Subcutaneous abdominal adipose tissue (tissue), 5 donors: Measurements from ENCODE around the gene NUP54.
A peak's percentile ranks its signal among the peaks of the same experiment; 100 is the strongest.

ENCODE experiments used
- H3K27ac ChIP-seq: one replicate; pipeline ENCODE4 v1.7.0; 2013; ENCODE audit warnings: low read depth, mild to moderate bottlenecking, inconsistent platforms, low read length, moderate library complexity
- H3K27me3 ChIP-seq, 5 donors: one replicate each; pipeline ENCODE4 v1.7.0; 2013; ENCODE audit warnings: low read length in 5 of 5, inconsistent platforms in 1 of 5; ENCODE audit not compliant: control insufficient read depth in 5 of 5, insufficient read depth in 4 of 5
- H3K36me3 ChIP-seq, 5 donors: one replicate each; pipeline ENCODE4 v1.7.0; 2013; ENCODE audit warnings: low read length in 5 of 5; ENCODE audit not compliant: control insufficient read depth in 5 of 5, insufficient read depth in 5 of 5
- H3K4me1 ChIP-seq, 5 donors: one replicate each; pipeline ENCODE4 v1.7.0; 2013; ENCODE audit warnings: low read length in 5 of 5, mild to moderate bottlenecking in 3 of 5, moderate library complexity in 1 of 5; ENCODE audit not compliant: control insufficient read depth in 5 of 5, insufficient read depth in 5 of 5
- H3K4me3 ChIP-seq, 5 donors: one replicate each; pipeline ENCODE4 v1.7.0; 2013; ENCODE audit warnings: low read length in 5 of 5, low read depth in 1 of 5
- H3K9ac ChIP-seq, 5 donors: one replicate each; pipeline ENCODE4 v1.7.0; 2013; ENCODE audit warnings: low read length in 5 of 5, mild to moderate bottlenecking in 4 of 5, moderate library complexity in 3 of 5
- H3K9me3 ChIP-seq, 5 donors: one replicate each; pipeline ENCODE4 v1.7.0; 2013; ENCODE audit warnings: low read length in 5 of 5; ENCODE audit not compliant: control insufficient read depth in 5 of 5
- donor health status: healthy.
- donor health status: healthy.
- donor health status: healthy.
- donor health status: healthy.
- donor health status: healthy.

The NUP54 gene

DNA sequence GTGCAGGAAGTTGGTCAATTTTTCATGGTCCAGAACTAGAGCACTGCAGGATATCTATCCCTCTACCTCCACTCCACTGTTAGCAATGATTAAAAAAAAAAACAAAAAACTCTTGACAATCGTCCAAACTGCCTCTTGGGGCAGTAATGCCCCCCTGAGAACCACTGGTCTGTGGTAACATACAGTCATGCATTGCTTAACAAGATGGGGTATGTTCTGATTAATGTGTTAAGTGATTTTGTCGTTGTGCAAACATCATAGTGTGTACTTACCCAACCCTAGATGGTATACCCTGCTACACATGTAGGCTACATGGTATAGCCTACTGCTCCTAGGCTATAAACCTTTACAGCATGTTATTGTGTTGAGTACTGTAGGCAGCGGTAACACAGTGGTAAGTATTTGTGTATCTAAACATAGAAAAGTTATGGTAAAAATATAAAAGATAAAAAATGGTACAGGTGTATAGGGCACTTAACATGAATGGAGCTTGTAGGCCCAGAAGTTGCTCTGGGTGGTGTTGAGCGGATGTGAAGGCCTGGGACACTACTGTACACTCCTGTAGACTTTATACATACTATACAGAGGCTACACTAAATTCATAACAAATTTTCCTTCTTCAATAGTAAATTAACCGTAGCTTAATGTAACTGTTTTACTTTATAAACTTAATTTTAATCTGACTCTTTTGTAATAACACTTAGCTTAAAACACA, 39.6 kb downstream of the NUP54 start:
- Histone ChIP-seq H3K9me3 (no peaks in the 10 kb centered on the region), H3K27ac (no peak overlapping the region), H3K27me3 (no peaks in the 10 kb centered on the region), H3K36me3 (peaks cover 7 to 10% (median 9%) of the 10 kb centered on the region in 5 donors), H3K9ac (no peak overlapping the region), H3K4me1 (peaks cover 0 to 3% (median 0%) of the 10 kb centered on the region in 5 donors), H3K4me3 (no peak overlapping the region)

DNA sequence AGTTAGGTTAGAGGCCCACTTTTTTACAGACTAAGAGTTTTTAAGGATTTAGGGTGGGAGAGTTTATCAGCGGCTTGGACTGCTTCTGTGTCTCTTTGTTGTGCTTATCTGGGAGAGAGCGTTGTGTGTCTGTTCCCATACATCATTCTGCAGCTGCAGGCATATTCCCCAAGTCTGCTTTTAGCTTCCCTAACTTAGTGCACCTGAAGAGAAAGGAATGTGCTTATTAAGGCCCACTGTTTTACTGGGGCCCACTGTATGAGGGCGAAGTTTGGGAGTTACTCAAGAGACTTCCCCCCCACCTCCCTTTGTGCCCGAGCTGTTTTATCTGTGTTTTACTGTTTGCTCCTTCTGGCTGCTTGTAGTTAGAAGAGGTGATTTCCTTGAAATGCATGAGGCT, 41.8 kb downstream of the NUP54 start:
- peaks cover 0 to 3% (median 0%) of the 10 kb centered on the region in 5 donors for H3K4me1 ChIP-seq
- H3K9ac ChIP-seq: no peak overlapping the region

DNA sequence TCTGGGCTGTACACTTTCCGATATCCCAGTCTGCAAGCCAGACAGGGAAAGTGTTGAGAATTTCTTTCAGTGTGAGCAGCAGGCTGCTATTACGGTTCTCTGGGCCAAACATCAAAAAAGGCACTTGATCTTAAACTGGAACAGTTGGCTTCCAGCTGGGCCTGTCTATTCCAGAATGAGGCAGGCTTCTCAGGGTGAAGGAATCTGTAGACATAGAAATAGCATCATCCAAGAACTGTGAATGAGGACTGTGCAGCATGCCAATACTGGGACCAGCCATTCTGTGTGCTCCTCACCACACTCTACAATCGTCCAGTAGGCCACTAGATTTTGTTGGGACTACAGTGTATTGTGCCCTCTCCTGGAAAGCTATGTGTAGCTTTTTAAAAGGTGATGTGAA, 42.5 kb downstream of the NUP54 start:
- Histone ChIP-seq H3K36me3 (no peaks in the 10 kb centered on the region), H3K9me3 (no peaks in the 10 kb centered on the region), H3K4me1 (peaks cover 0 to 3% (median 0%) of the 10 kb centered on the region in 5 donors), H3K27me3 (no peaks in the 10 kb centered on the region), H3K9ac (no peak overlapping the region), H3K4me3 (no peak overlapping the region), H3K27ac (no peak overlapping the region)

More for the DNA sequence above, 41.8 kb downstream of the NUP54 start:
- H3K9me3 ChIP-seq: no peaks in the 10 kb centered on the region
- H3K27me3 ChIP-seq: no peaks in the 10 kb centered on the region
- no peak overlapping the region for H3K27ac ChIP-seq
- H3K36me3 ChIP-seq: no peaks in the 10 kb centered on the region
- H3K4me3 ChIP-seq: no peak overlapping the region

DNA sequence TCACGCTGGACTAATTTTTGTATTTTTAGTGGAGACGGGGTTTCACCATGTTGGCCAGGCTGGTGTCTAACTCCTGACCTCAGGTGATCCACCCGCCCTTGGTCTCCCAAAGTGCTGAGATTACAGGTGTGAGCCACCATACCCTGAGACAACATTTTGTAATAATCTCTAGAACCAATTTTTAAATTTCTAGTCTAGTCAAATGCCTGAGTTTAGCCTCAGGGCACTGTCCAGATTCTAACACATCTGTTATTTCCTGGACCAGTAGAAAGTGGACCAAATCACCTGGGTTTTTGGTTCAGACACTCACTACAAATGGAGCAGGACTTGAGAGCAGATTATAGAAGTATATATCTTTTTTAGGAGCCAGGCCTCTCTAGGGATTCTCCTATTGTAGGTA, 52.1 kb downstream of the NUP54 start:
- Histone ChIP-seq H3K27ac (no peak overlapping the region), H3K27me3 (no peaks in the 10 kb centered on the region), H3K4me1 (no peaks in the 10 kb centered on the region), H3K9ac (no peak overlapping the region), H3K36me3 (no peaks in the 10 kb centered on the region), H3K4me3 (no peak overlapping the region), H3K9me3 (no peaks in the 10 kb centered on the region)

DNA sequence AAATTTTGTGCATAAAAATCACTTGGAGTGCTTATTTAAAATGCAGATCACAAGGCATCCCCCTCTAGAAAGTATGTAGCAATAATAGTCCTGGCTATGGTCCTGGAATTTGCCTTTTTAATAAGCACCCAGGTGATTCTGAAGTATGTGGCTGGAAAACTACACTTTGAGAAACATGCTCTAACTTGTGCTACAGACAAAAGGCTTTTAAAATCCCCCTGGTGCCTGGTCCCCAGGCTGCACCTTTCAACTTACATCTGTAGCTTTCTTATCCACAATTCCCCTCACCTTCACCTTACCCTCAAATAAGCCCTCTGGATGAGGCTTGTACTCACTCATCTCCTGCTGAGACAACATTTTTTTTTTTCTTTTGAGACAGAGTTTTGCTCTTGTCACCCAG, 52.6 kb downstream of the NUP54 start:
- peaks cover 0 to under 1% (median 0%) of the 10 kb centered on the region in 5 donors for H3K4me1 ChIP-seq
- H3K36me3 ChIP-seq: no peaks in the 10 kb centered on the region
- H3K9ac ChIP-seq: no peak overlapping the region
- H3K4me3 ChIP-seq: no peak overlapping the region
- H3K9me3 ChIP-seq: no peaks in the 10 kb centered on the region
- no peak overlapping the region for H3K27ac ChIP-seq
- H3K27me3 ChIP-seq: no peaks in the 10 kb centered on the region

DNA sequence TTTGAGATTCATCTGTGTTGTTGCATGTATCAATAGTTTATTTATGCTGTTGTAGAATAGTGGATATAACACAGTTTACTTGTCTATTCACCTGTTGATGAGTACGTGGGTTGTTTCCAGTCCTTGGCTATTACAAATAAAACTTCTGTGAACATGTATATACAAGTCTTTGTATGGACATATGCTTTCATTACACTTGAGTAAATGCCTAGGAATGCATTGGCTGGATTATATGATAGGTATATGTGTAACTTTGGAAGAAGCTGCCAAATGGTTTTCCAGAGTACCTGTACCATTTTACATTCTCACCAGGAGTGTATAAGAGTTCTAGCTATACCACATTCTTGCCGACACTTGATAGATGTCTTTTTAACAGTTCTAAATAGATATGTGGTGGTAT, 57.1 kb downstream of the NUP54 start:
- Histone ChIP-seq H3K4me1 (peaks cover 2 to 11% (median 5%) of the 10 kb centered on the region in 5 donors), H3K36me3 (no peaks in the 10 kb centered on the region)

DNA sequence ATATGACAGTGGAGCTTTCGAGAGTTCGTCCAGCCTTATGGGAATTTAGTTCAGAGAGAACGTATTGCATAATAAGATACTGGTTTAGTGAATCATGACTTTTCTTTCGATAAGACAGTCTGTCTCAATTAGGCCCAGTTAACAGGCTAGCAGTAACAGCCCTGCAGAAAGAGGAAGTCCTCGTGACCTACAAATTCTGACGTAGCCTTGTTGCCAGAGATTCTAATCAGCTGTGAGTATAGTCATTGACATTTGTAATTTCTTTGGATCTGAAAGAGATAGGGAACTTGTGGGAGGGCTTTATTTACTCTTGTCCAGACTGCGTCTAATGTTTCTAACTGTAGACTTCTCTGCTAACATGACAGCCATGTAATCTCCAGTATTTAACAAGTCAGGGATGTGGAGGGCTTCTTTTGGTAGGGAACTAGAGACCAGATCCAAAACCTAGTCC, 57.9 kb downstream of the NUP54 start:
- peaks cover 2 to 11% (median 5%) of the 10 kb centered on the region in 5 donors for H3K4me1 ChIP-seq
- no peaks in the 10 kb centered on the region for H3K27me3 ChIP-seq
- H3K9ac ChIP-seq: no peak overlapping the region
- H3K4me3 ChIP-seq: no peak overlapping the region
- no peaks in the 10 kb centered on the region for H3K36me3 ChIP-seq
- H3K9me3 ChIP-seq: no peaks in the 10 kb centered on the region
- H3K27ac ChIP-seq: no peak overlapping the region

More for the DNA sequence above, 57.1 kb downstream of the NUP54 start:
- no peak overlapping the region for H3K27ac ChIP-seq
- H3K9ac ChIP-seq: no peak overlapping the region
- no peak overlapping the region for H3K4me3 ChIP-seq
- no peaks in the 10 kb centered on the region for H3K27me3 ChIP-seq
- no peaks in the 10 kb centered on the region for H3K9me3 ChIP-seq

DNA sequence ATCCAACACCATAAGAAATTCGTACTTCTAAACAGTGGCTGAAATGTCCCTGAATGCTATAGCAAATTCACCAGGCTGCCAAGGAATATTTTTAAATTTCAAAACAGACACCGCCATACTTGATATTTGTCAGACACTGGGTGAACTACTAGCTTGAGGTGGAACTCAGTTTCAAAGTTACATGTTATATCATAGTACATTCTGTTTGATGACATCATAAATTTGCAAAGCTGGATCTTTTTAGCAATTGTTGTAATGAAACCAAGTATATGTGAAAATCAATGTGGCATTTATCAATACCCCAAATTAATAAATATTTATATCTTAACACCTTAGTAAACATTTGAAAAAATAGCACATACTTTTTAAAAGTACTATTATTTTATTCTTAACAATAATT, 59.5 kb downstream of the NUP54 start:
- Histone ChIP-seq H3K27ac (no peak overlapping the region), H3K27me3 (no peaks in the 10 kb centered on the region), H3K9ac (no peak overlapping the region), H3K36me3 (no peaks in the 10 kb centered on the region), H3K4me1 (peaks cover 2 to 11% (median 5%) of the 10 kb centered on the region in 5 donors), H3K4me3 (no peak overlapping the region), H3K9me3 (no peaks in the 10 kb centered on the region)

DNA sequence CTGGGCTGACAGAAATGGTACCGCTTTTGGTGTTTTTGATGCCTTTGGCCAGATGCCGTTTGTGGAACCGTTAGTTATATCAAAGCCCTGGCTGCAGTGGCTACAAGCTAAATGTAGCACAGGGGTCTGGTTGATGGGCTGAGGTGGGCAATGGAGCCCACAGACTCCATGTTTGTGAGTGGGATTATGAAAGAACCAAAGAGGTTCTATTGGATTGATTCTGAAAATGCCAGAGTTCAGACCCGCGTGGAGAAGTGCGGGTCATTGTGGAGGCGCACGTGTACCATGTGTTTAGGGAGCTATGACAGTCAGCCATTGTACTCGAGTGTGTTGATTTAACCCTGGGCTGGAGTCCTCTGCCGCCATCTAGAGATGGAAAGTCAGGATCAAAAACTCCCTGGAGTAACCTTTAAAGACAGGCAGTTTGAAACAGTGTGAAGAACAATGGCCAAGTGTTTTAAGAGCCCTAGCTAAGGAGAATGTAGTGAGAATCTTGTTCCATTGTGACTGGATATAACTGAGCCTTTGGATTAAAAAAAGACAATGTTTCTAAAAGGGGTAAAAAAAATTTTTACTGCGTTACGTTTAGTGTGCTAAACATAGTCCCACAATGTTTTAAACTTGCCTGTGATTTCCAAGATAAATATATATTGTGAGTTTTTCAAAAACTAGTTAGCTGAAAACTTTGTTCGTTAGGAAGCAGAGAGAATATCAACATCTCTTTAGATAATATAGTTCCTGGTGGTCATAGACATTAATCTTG, 61.0 kb downstream of the NUP54 start:
- Histone ChIP-seq H3K4me3 (peak overlapping the region in 3 of 5 donors; percentile 13 to 46 (median 33)), H3K4me1 (peaks cover 2 to 11% (median 5%) of the 10 kb centered on the region in 5 donors), H3K9ac (peak overlapping the region in 1 of 5 donors; percentile 31), H3K27me3 (no peaks in the 10 kb centered on the region), H3K9me3 (no peaks in the 10 kb centered on the region), H3K36me3 (no peaks in the 10 kb centered on the region), H3K27ac (no peak overlapping the region)

DNA sequence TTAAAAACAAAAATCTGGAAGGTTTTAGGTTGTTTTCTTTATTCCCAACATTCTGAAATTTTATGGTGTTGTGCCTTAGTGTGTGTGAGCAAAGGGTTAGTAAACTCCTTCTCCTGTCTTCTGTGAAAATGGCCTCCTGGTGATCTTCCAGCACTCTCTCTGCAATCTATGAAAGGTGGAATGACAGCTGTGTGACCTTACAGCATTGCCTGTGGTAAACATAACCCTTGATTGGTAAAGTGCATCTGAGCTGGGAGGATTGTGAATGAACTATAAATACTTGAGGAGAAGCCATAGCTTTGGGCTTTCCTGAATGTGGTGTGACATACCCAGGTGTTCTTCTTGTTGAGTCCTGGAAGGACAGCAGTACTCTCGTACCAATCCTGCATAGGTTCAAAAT, 63.7 kb downstream of the NUP54 start:
- no peak overlapping the region for H3K9ac ChIP-seq
- H3K9me3 ChIP-seq: no peaks in the 10 kb centered on the region
- H3K4me3 ChIP-seq: no peak overlapping the region
- no peaks in the 10 kb centered on the region for H3K36me3 ChIP-seq
- H3K27me3 ChIP-seq: no peaks in the 10 kb centered on the region
- no peak overlapping the region for H3K27ac ChIP-seq
- H3K4me1 ChIP-seq: peaks cover 0 to 8% (median 5%) of the 10 kb centered on the region in 5 donors
